ENCODE measurements around the gene GLIS1.

GLIS1 gene

GRCh38 chr1:53465023-53465957 lies 273.7 kb downstream of the GLIS1 start:
- DNase-seq (ENCODE audit: low read depth in 2 of 2), result no peak

- no peak for DNase-seq (ENCODE audit: low read depth in 2 of 2)
These were observed 274.7 kb downstream of the GLIS1 start for GRCh38 chr1:53463961-53464899.

- no peak for DNase-seq (ENCODE audit: low read depth in 2 of 2)
These were observed 276.0 kb downstream of the GLIS1 start for GRCh38 chr1:53462769-53463501.

GRCh38 chr1:53462193-53462592 lies 276.8 kb downstream of the GLIS1 start:
- DNase-seq (ENCODE audit: low read depth in 2 of 2), result no peak

GRCh38 chr1:53461323-53462044 lies 277.5 kb downstream of the GLIS1 start:
- no peak for DNase-seq (ENCODE audit: low read depth in 2 of 2)

- DNase-seq (ENCODE audit: low read depth in 2 of 2), result no peak
These were observed 278.2 kb downstream of the GLIS1 start for GRCh38 chr1:53460666-53461322.

GRCh38 chr1:53460211-53460634 lies 278.7 kb downstream of the GLIS1 start:
- DNase-seq (ENCODE audit: low read depth in 2 of 2), result no peak

- no peak for DNase-seq (ENCODE audit: low read depth in 2 of 2)
These were observed 279.4 kb downstream of the GLIS1 start, which contains the start of gene DMRTB1 for GRCh38 chr1:53459321-53460175. Gene DMRTB1, plus strand, starts transcription at chr1:53459399. Its CDS starts 55 bp downstream, at chr1:53459454.

GRCh38 chr1:53458634-53459033 lies 280.3 kb downstream of the GLIS1 start:
- no peak for DNase-seq (ENCODE audit: low read depth in 2 of 2)

Measured in activated CD8-positive, alpha-beta memory T cell treated with anti-CD3 and anti-CD28 coated beads for 4 hours (primary cell).